DND-41 (cell line): ENCODE results near the gene RASL11B.

ENCODE experiments used
- EZH2 ChIP-seq: IDR thresholded peaks from 3 replicates; pipeline ENCODE4 v1.6.1; 2012; ENCODE audit warnings: borderline replicate concordance, low read depth, mild to moderate bottlenecking, moderate library complexity, low read length, inconsistent platforms; ENCODE audit not compliant: severe bottlenecking
- TF ChIP-seq, protein P1 (sequence below): IDR thresholded peaks from 2 replicates; pipeline ENCODE4 v1.5.1; 2012; ENCODE audit warnings: borderline replicate concordance, low read length, moderate library complexity, mild to moderate bottlenecking; ENCODE audit not compliant: poor library complexity, severe bottlenecking; ENCODE audit errors: extremely low read depth

DNA sequence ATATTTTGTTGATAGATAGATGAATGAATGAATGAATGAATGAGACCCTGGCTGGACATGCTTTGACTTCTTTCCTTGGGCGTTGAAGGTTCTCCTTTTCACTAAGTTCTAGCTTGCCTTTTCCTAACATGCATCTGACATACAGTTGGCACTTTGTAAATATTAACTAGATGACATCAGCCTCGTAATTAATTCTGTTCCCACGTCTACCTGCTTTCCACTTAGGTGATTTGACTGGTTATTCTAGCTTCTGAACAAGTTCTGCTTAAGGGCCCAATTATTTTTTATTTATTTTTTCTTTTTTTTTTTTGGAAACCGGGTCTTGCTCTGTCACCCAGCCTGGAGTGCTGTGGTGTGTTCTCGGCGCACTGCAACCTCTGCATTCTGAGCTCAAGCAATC lies 13.9 kb upstream of the RASL11B start:
- TF ChIP-seq EZH2, result no peak
- TF ChIP-seq, protein P1, sequence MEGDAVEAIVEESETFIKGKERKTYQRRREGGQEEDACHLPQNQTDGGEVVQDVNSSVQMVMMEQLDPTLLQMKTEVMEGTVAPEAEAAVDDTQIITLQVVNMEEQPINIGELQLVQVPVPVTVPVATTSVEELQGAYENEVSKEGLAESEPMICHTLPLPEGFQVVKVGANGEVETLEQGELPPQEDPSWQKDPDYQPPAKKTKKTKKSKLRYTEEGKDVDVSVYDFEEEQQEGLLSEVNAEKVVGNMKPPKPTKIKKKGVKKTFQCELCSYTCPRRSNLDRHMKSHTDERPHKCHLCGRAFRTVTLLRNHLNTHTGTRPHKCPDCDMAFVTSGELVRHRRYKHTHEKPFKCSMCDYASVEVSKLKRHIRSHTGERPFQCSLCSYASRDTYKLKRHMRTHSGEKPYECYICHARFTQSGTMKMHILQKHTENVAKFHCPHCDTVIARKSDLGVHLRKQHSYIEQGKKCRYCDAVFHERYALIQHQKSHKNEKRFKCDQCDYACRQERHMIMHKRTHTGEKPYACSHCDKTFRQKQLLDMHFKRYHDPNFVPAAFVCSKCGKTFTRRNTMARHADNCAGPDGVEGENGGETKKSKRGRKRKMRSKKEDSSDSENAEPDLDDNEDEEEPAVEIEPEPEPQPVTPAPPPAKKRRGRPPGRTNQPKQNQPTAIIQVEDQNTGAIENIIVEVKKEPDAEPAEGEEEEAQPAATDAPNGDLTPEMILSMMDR, result no peak
